ENCODE data around the gene FBRS. TPM values are rescaled to one million over a fixed set of nuclear protein-coding genes. Genes with fewer than 3 reads are reported as not detected.

FBRS gene
- total RNA-seq, 2 donors from 2014 or later: 16.5 to 26.3 TPM

DNA sequence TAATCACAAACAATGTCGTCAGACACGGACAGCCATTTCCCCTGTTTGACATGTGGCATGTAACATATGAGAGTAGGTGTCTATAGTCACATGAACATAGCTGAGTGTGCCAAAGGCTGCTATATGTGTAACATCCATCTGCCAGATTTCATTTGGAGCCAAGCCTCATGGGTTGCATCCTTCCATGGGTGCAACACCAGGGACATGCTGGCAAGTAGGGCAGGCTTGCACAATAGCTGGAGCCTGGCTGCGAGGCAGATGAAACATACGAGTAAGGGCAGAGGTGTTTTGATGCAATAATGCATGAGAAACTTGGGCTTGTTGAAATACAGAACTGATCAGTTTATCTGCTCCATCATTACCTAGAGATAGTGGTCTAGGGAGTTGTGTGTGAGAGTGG is 39.0 kb upstream of the FBRS start:
- no peaks in the 10 kb centered on the region for H3K27me3 ChIP-seq
- no peaks in the 10 kb centered on the region for H3K9me3 ChIP-seq
- H3K27ac ChIP-seq: no peak overlapping the region
- TF ChIP-seq CTCF (IDR thresholded peaks at IDR 0.05): no peak
- no peak for DNase-seq (ENCODE audit: low spot score)
- H3K36me3 ChIP-seq: no peaks in the 10 kb centered on the region
- H3K4me3 ChIP-seq: no peak overlapping the region
- no peaks in the 10 kb centered on the region for H3K4me1 ChIP-seq

GRCh38 chr16:30619638-30620037 is 38.6 kb upstream of the FBRS start:
- Histone ChIP-seq H3K27me3 (no peaks in the 10 kb centered on the region), H3K4me1 (no peaks in the 10 kb centered on the region), H3K4me3 (no peak overlapping the region), H3K9me3 (no peaks in the 10 kb centered on the region), H3K27ac (no peak overlapping the region), H3K36me3 (no peaks in the 10 kb centered on the region)
- no peak for DNase-seq (ENCODE audit: low spot score)
- no peak for TF ChIP-seq CTCF (IDR thresholded peaks at IDR 0.05)

- TF ChIP-seq CTCF (IDR thresholded peaks at IDR 0.05): no peak
- no peak for DNase-seq (ENCODE audit: low spot score)
- no peaks in the 10 kb centered on the region for H3K4me1 ChIP-seq
- H3K36me3 ChIP-seq: no peaks in the 10 kb centered on the region
- no peaks in the 10 kb centered on the region for H3K9me3 ChIP-seq
- H3K27ac ChIP-seq: no peak overlapping the region
- no peak overlapping the region for H3K4me3 ChIP-seq
- no peaks in the 10 kb centered on the region for H3K27me3 ChIP-seq
Observed at GRCh38 chr16:30620169-30620568, 38.1 kb upstream of the FBRS start.

DNA sequence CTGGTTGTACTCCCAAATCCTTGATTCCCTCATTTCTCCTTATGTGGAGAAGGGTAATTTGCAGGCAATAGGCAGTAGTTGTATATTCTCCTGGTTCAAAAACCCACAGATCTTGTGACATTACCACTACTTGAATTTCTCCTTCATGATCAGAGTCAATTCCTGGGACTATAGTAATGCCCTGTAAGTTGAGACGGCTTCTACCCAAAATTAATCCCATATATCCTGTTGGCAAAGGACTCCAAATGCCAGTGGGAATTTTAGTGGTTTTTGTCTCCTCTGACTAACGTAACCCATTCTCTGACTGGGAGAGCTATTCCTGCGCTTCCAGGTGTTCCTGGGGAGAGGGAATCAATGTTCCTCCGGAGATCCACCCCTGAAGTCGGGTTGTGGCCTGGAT is 36.5 kb upstream of the FBRS start:
- no peaks in the 10 kb centered on the region for H3K9me3 ChIP-seq
- H3K36me3 ChIP-seq: no peaks in the 10 kb centered on the region
- H3K4me1 ChIP-seq: no peaks in the 10 kb centered on the region
- H3K27ac ChIP-seq: no peak overlapping the region
- no peak overlapping the region for H3K4me3 ChIP-seq
- no peak for DNase-seq (ENCODE audit: low spot score)
- no peaks in the 10 kb centered on the region for H3K27me3 ChIP-seq
- no peak for TF ChIP-seq CTCF (IDR thresholded peaks at IDR 0.05)

DNA sequence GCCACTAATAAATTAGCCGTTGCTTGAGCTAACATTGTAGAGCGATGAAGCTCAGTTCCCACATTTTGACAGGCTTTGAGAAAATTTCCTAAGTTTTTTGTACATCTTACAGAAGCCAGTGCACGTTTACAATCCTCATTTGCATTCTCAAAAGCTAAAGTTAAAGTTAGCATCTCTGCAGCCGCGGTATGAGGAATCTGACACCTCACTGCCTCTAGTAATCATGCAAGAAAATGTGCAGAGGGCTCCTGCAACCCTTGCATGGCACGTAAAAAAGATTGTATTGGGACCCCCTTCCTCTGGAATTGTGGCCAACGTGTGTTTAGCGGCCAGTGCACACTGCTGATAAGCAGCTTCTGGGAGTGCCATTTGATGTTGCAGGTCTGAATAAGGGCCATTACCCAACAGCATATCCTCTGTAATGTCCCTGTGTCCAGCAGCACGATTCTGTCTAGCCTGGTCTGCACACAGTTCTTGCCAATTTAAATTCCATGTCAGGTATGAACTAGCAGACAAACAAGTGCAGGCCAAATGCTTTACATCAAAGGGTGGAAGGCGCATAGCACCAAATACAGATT is 35.7 kb upstream of the FBRS start:
- H3K4me1 ChIP-seq: no peaks in the 10 kb centered on the region
- H3K27me3 ChIP-seq: no peaks in the 10 kb centered on the region
- H3K27ac ChIP-seq: no peak overlapping the region
- no peaks in the 10 kb centered on the region for H3K9me3 ChIP-seq
- no peak for TF ChIP-seq CTCF (IDR thresholded peaks at IDR 0.05)
- no peak for DNase-seq (ENCODE audit: low spot score)
- no peak overlapping the region for H3K4me3 ChIP-seq
- no peaks in the 10 kb centered on the region for H3K36me3 ChIP-seq
